GM10266 (cell line): Measurements from ENCODE around the gene PGM1.

Source experiments
- DNase-seq: peaks from one replicate; pipeline ENCODE4 v3.0.0; 2012; ENCODE audit errors: extremely low spot score
- CTCF ChIP-seq: IDR thresholded peaks from 2 replicates; pipeline ENCODE4 v1.5.1; 2012; ENCODE audit warnings: mild to moderate bottlenecking, low read depth; ENCODE audit not compliant: control insufficient read depth, insufficient read depth; ENCODE audit errors: missing control alignments

Gene PGM1

DNA sequence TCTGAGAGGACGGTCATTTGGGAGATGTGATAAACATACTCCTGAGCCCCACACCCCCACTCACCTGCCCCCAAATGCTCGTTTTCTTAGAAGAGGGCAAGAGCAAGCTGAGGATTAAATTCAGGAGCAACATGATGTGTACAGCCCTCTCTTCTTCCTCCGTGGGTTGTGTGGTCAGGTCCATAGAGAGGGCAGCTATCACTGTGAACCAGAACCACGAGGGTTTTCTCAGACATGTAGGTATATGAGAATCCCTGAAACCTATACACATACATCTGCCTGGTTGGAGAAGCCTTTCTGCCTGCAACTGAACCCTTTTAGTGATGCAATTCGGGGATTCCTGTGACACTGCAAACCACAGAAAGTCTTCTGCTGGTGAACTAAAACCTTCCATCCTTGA lies 38.9 kb downstream of the PGM1 start:
- no peak for TF ChIP-seq CTCF
- no peak for DNase-seq

- no peak for TF ChIP-seq CTCF
- no peak for DNase-seq
Observed at GRCh38 chr1:63633281-63633680, 40.1 kb downstream of the PGM1 start.

GRCh38 chr1:63634471-63634870 lies 41.3 kb downstream of the PGM1 start:
- TF ChIP-seq CTCF: no peak
- DNase-seq: no peak

GRCh38 chr1:63635681-63636080 lies 42.5 kb downstream of the PGM1 start:
- DNase-seq: no peak
- TF ChIP-seq CTCF: no peak

GRCh38 chr1:63636192-63637105 lies 43.2 kb downstream of the PGM1 start:
- no peak for TF ChIP-seq CTCF
- no peak for DNase-seq

DNA sequence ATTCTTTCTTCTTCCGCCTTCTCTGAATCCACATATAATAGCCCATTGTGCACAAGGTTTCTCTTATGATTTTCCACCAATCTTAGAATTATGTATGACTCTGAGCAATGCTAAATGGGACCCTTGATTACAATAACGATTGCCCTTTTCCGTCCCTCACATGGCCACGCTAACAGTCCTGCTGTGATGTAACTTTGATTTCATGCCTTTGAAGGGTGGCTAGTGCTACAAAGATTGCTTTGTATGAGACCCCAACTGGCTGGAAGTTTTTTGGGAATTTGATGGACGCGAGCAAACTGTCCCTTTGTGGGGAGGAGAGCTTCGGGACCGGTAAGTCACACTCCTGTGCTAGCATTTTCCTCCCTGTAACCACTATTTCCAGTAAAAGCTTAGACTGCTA lies 45.3 kb downstream of the PGM1 start:
- DNase-seq: no peak
- TF ChIP-seq CTCF: no peak

- no peak for DNase-seq
- TF ChIP-seq CTCF: no peak
Observed at GRCh38 chr1:63638875-63639274, 45.7 kb downstream of the PGM1 start.
